CD14-positive monocyte (primary cell): ENCODE results near the gene UGT2B11. TPM values are rescaled to one million over a fixed set of nuclear protein-coding genes. Genes with fewer than 3 reads are reported as not detected.
"Not testable (repeated sequence)": the region's sequence is repeated elsewhere in the genome, so short reads cannot be mapped to it uniquely, and the experiment has no call there.

Source experiments
- DNase-seq, 3 donors: peaks; one replicate each; pipeline ENCODE4 v3.0.0-alpha.2; 2011 to 2022
- H2AFZ ChIP-seq: 2 replicates; pipeline ENCODE4 v1.6.0; 2012; ENCODE audit warnings: mild to moderate bottlenecking, low read depth, low read length, inconsistent platforms; ENCODE audit not compliant: insufficient read depth, poor library complexity, severe bottlenecking
- H3K27ac ChIP-seq, 2 donors: 1 replicate in 1 of 2; 2 replicates in 1 of 2; pipeline ENCODE4 v1.5.1; 2012 to 2013; ENCODE audit warnings: low read length in 2 of 2, control low read depth in 1 of 2, inconsistent platforms in 1 of 2, low read depth in 1 of 2, mild to moderate bottlenecking in 1 of 2
- H3K27me3 ChIP-seq, 2 donors: one replicate each; pipeline versions ENCODE4 v1.6.0 to v1.6.1; 2011 to 2013; ENCODE audit warnings: low read length in 2 of 2; ENCODE audit not compliant: control insufficient read depth in 2 of 2, insufficient read depth in 2 of 2
- H3K36me3 ChIP-seq, 2 donors: replicated peaks in 1 of 2; 1 replicate in 1 of 2; 2 replicates in 1 of 2; pipeline versions ENCODE4 v1.5.1 to v1.6.1; 2012 to 2013; ENCODE audit warnings: low read length in 2 of 2, control low read depth in 1 of 2, inconsistent platforms in 1 of 2, mild to moderate bottlenecking in 1 of 2; ENCODE audit not compliant: insufficient read depth in 2 of 2, control insufficient read depth in 1 of 2
- H3K4me1 ChIP-seq, 2 donors: 1 replicate in 1 of 2; 2 replicates in 1 of 2; pipeline versions ENCODE4 v1.5.1 to v1.6.1; 2012 to 2013; ENCODE audit warnings: low read length in 2 of 2, control low read depth in 1 of 2, inconsistent platforms in 1 of 2, mild to moderate bottlenecking in 1 of 2, moderate library complexity in 1 of 2; ENCODE audit not compliant: insufficient read depth in 2 of 2, control insufficient read depth in 1 of 2
- H3K4me2 ChIP-seq: replicated peaks from 2 replicates; pipeline ENCODE3; 2012; ENCODE audit warnings: low read length, moderate library complexity, mild to moderate bottlenecking; ENCODE audit not compliant: poor library complexity, severe bottlenecking; ENCODE audit errors: extremely low read depth
- H3K4me3 ChIP-seq, 3 experiments: fragments of 200-600 bp in 1 of 3; sonication (generic) in 1 of 3; replicated peaks in 1 of 3; 1 replicate in 2 of 3; 2 replicates in 1 of 3; pipeline ENCODE4 v1.5.1; 2011 to 2013; ENCODE audit warnings: low read length in 3 of 3, mild to moderate bottlenecking in 3 of 3, control low read depth in 2 of 3, low read depth in 2 of 3, inconsistent platforms in 1 of 3, moderate library complexity in 1 of 3
- H3K79me2 ChIP-seq: 2 replicates; pipeline ENCODE4 v1.6.0; 2012; ENCODE audit warnings: mild to moderate bottlenecking, control low read depth, inconsistent platforms, low read length, moderate library complexity; ENCODE audit not compliant: insufficient read depth
- H3K9ac ChIP-seq: 2 replicates; pipeline ENCODE4 v1.6.0; 2017; ENCODE audit warnings: low read length, mild to moderate bottlenecking; ENCODE audit not compliant: insufficient read depth, poor library complexity, severe bottlenecking
- H3K9me3 ChIP-seq, 2 donors: replicated peaks in 1 of 2; 1 replicate in 1 of 2; 2 replicates in 1 of 2; pipeline versions ENCODE4 v1.5.1 to v1.6.1; 2012 to 2013; ENCODE audit warnings: low read length in 2 of 2, control low read depth in 1 of 2; ENCODE audit not compliant: control insufficient read depth in 1 of 2, insufficient read depth in 1 of 2
- H4K20me1 ChIP-seq: 2 replicates; pipeline ENCODE4 v1.6.0; 2012; ENCODE audit warnings: mild to moderate bottlenecking, low read length, control low read depth, moderate library complexity; ENCODE audit not compliant: insufficient read depth
- H3K27ac Mint-ChIP-seq, 7 donors: one replicate each; pipeline ENCODE4 v1.8.0; 2020; ENCODE audit warnings: mild to moderate bottlenecking in 7 of 7, mixed read lengths in 7 of 7, moderate library complexity in 6 of 7, inconsistent platforms in 2 of 7
- H3K27me3 Mint-ChIP-seq, 3 donors: one replicate each; pipeline ENCODE4 v1.8.0; 2021 to 2022; ENCODE audit warnings: low read depth in 3 of 3, mild to moderate bottlenecking in 3 of 3, mixed read lengths in 3 of 3, moderate library complexity in 3 of 3, inconsistent platforms in 1 of 3
- H3K36me3 Mint-ChIP-seq, 2 donors: one replicate each; pipeline ENCODE4 v1.8.0; 2020; ENCODE audit warnings: mixed read lengths in 2 of 2, inconsistent platforms in 1 of 2, mild to moderate bottlenecking in 1 of 2
- H3K4me1 Mint-ChIP-seq: one replicate; pipeline ENCODE4 v1.8.0; 2020; ENCODE audit warnings: mild to moderate bottlenecking, mixed read lengths
- H3K4me3 Mint-ChIP-seq, 2 donors: one replicate each; pipeline ENCODE4 v1.8.0; 2020; ENCODE audit warnings: mild to moderate bottlenecking in 2 of 2, mixed read lengths in 2 of 2, moderate library complexity in 1 of 2
- H3K9me3 Mint-ChIP-seq, 7 donors: one replicate each; pipeline ENCODE4 v1.8.0; 2020 to 2022; ENCODE audit warnings: mixed read lengths in 7 of 7, mild to moderate bottlenecking in 6 of 7, moderate library complexity in 6 of 7, inconsistent platforms in 2 of 7
- WGBS: methylation state at CpG from one replicate; pipeline ENCODE4 v1.1.5; 2013; ENCODE audit warnings: missing lambda C conversion rate; ENCODE audit not compliant: insufficient coverage; 5-methylcytosine and 5-hydroxymethylcytosine counted together
- intact Hi-C, 2 donors: fragments of 100-400 bp; cut with micrococcal nuclease; formaldehyde crosslinking; loops; one replicate each; pipeline versions ENCODE4 v1.15.0 to v1.15.1; 2023
- polyA plus RNA-seq, 3 donors: library from polyadenylated mRNA; depleted of rRNA in 1 of 3; unstranded in 2 of 3; stranded (reverse) in 1 of 3; fragments of 300-500 nt in 2 of 3; fragments of >200 nt in 1 of 3; fragmentation: Illumina TruSeq in 2 of 3; gene quantifications; 1 replicate in 2 of 3; 2 replicates in 1 of 3; pipeline ENCODE4 v1.2.3, GENCODE V29; 2012 to 2021
- TF ChIP-seq, protein P1 (sequence below): fragments of 200-600 bp; IDR thresholded peaks from one replicate; pipeline ENCODE4 v1.8.0; 2022; ENCODE audit warnings: antibody characterized with exemption, mild to moderate bottlenecking

Gene UGT2B11
- polyA plus RNA-seq, 3 donors = not detected

DNA sequence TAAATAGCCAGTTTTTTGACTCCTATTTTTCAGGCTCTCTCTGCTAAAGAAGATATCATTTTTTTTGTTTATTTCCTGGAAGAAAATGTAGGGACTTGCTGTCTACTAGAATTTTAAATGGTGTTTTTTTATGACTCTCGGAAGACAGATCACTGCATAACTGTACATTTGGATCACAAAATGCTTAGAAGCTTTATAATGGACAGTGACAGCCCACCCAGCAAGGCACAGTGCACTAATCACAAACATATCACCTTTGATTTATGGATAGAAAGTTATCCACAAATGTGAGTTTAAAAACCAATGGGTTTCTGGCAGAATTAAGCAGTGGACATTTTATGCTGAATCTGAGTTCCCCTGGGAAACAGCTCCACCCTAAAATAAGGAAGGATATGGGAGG is 48.8 kb downstream of the UGT2B11 start:
- H3K9ac ChIP-seq, H3K9me3 Mint-ChIP-seq, H3K27me3 ChIP-seq, H3K27ac Mint-ChIP-seq, H3K79me2 ChIP-seq, intact Hi-C loops, H3K4me2 ChIP-seq, H3K4me1 Mint-ChIP-seq, H3K27me3 Mint-ChIP-seq, DNase-seq, H3K4me3 Mint-ChIP-seq, H3K4me1 ChIP-seq, H3K27ac ChIP-seq, H3K36me3 ChIP-seq, H3K9me3 ChIP-seq, H3K4me3 ChIP-seq, H2AFZ ChIP-seq, H4K20me1 ChIP-seq, H3K36me3 Mint-ChIP-seq: not testable (repeated sequence)
- no CpG with 5 or more reads among the region's 1 CpG for WGBS

DNA sequence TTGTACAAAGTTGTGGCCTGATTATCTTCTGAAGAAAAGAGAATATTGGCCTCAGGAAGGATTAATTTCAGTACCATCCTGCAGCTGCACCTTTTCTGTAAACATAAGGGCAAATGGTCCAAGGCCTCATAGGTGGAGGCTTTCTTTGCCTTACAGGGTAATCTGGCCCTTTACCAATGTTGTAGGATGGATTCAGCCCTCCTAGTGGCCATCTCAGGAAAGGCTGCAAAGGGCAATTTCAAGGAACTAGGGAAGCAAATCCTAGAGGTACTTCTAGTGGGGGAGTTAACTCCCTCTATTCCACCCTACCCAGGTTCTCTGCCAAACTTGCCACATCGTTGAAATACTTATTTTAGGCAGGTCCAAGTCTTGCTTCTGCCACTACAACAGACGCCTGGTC is 57.6 kb downstream of the UGT2B11 start:
- no peaks in the 10 kb centered on the region for H3K27me3 ChIP-seq
- no peak overlapping the region for H3K27ac ChIP-seq
- H2AFZ ChIP-seq = no peak overlapping the region
- TF ChIP-seq, protein P1, sequence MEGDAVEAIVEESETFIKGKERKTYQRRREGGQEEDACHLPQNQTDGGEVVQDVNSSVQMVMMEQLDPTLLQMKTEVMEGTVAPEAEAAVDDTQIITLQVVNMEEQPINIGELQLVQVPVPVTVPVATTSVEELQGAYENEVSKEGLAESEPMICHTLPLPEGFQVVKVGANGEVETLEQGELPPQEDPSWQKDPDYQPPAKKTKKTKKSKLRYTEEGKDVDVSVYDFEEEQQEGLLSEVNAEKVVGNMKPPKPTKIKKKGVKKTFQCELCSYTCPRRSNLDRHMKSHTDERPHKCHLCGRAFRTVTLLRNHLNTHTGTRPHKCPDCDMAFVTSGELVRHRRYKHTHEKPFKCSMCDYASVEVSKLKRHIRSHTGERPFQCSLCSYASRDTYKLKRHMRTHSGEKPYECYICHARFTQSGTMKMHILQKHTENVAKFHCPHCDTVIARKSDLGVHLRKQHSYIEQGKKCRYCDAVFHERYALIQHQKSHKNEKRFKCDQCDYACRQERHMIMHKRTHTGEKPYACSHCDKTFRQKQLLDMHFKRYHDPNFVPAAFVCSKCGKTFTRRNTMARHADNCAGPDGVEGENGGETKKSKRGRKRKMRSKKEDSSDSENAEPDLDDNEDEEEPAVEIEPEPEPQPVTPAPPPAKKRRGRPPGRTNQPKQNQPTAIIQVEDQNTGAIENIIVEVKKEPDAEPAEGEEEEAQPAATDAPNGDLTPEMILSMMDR = no peak
- no peak overlapping the region for H3K4me3 ChIP-seq
- H4K20me1 ChIP-seq = no peaks in the 10 kb centered on the region
- no peaks in the 10 kb centered on the region for H3K27me3 Mint-ChIP-seq
- no peak overlapping the region for H3K4me2 ChIP-seq
- H3K36me3 ChIP-seq = no peaks in the 10 kb centered on the region
- no peaks in the 10 kb centered on the region for H3K4me1 ChIP-seq
- H3K27ac Mint-ChIP-seq = no peak overlapping the region
- H3K4me3 Mint-ChIP-seq = no peak overlapping the region
- no peak overlapping the region for H3K9ac ChIP-seq
- WGBS = 89% methylated on average over 2 of the region's 2 CpGs
- H3K79me2 ChIP-seq = no peaks in the 10 kb centered on the region
- peaks cover 0 to 3% (median 0%) of the 10 kb centered on the region in 7 donors for H3K9me3 Mint-ChIP-seq
- no peak for DNase-seq
- H3K4me1 Mint-ChIP-seq = no peaks in the 10 kb centered on the region
- intact Hi-C loops = no loop called here
- no peaks in the 10 kb centered on the region for H3K9me3 ChIP-seq
- H3K36me3 Mint-ChIP-seq = no peaks in the 10 kb centered on the region
